ENCODE results near the gene EXOC4. TPM values are rescaled to one million over a fixed set of nuclear protein-coding genes. Genes with fewer than 3 reads are reported as not detected.

Gene EXOC4
- total RNA-seq, 1 experiment from 2014 or later = 111 TPM

- DNase-seq = no peak
- H3K27ac ChIP-seq (ENCODE audit: low read length) = no peak overlapping the region
- no peak overlapping the region for H2AFZ ChIP-seq (ENCODE audit: low read length)
- H3K36me3 ChIP-seq (ENCODE audit: insufficient read depth, low read length) = no peaks in the 10 kb centered on the region
- H4K20me1 ChIP-seq (ENCODE audit: insufficient read depth, low read depth, low read length) = no peaks in the 10 kb centered on the region; the same call in 1 of the 2 replicates
- no peak overlapping the region for H3K9ac ChIP-seq (ENCODE audit: low read length)
- no peaks in the 10 kb centered on the region for H3K9me3 ChIP-seq (ENCODE audit: low read length)
- H3K4me1 ChIP-seq (ENCODE audit: low read length) = no peaks in the 10 kb centered on the region
- H3K4me2 ChIP-seq (ENCODE audit: low read depth, low read length, poor library complexity, severe bottlenecking) = no peak overlapping the region
- H3K27me3 ChIP-seq (ENCODE audit: low read length) = no peaks in the 10 kb centered on the region
- no peaks in the 10 kb centered on the region for H3K9me2 ChIP-seq (replicated peaks; ENCODE audit: insufficient read depth, low read length)
- H3K79me2 ChIP-seq (ENCODE audit: low read length) = no peaks in the 10 kb centered on the region
- no peak overlapping the region for H3K4me3 ChIP-seq (ENCODE audit: low read length)
Observed at GRCh38 chr7:133751079-133751478, 498.2 kb downstream of the EXOC4 start.

- H3K4me3 ChIP-seq (ENCODE audit: low read length) = no peak overlapping the region
- no peaks in the 10 kb centered on the region for H3K9me3 ChIP-seq (ENCODE audit: low read length)
- no peaks in the 10 kb centered on the region for H3K79me2 ChIP-seq (ENCODE audit: low read length)
- H3K27ac ChIP-seq (ENCODE audit: low read length) = no peak overlapping the region
- no peaks in the 10 kb centered on the region for H3K27me3 ChIP-seq (ENCODE audit: low read length)
- no peak overlapping the region for H3K4me2 ChIP-seq (ENCODE audit: low read depth, low read length, poor library complexity, severe bottlenecking)
- no peaks in the 10 kb centered on the region for H3K4me1 ChIP-seq (ENCODE audit: low read length)
- H3K9ac ChIP-seq (ENCODE audit: low read length) = no peak overlapping the region
- no peak for DNase-seq
- no peaks in the 10 kb centered on the region; the same call in 1 of the 2 replicates for H4K20me1 ChIP-seq (ENCODE audit: insufficient read depth, low read depth, low read length)
- H3K36me3 ChIP-seq (ENCODE audit: insufficient read depth, low read length) = no peaks in the 10 kb centered on the region
- H2AFZ ChIP-seq (ENCODE audit: low read length) = no peak overlapping the region
- H3K9me2 ChIP-seq (replicated peaks; ENCODE audit: insufficient read depth, low read length) = no peaks in the 10 kb centered on the region
Observed at GRCh38 chr7:133753513-133753912, 500.6 kb downstream of the EXOC4 start.

- no peak overlapping the region for H3K4me3 ChIP-seq (ENCODE audit: low read length)
- no peak overlapping the region for H3K4me2 ChIP-seq (ENCODE audit: low read depth, low read length, poor library complexity, severe bottlenecking)
- H3K79me2 ChIP-seq (ENCODE audit: low read length) = no peaks in the 10 kb centered on the region
- no peak for DNase-seq
- no peaks in the 10 kb centered on the region for H3K9me2 ChIP-seq (replicated peaks; ENCODE audit: insufficient read depth, low read length)
- no peaks in the 10 kb centered on the region for H3K27me3 ChIP-seq (ENCODE audit: low read length)
- H3K27ac ChIP-seq (ENCODE audit: low read length) = no peak overlapping the region
- H3K36me3 ChIP-seq (ENCODE audit: insufficient read depth, low read length) = no peaks in the 10 kb centered on the region
- no peaks in the 10 kb centered on the region for H3K9me3 ChIP-seq (ENCODE audit: low read length)
- no peaks in the 10 kb centered on the region for H3K4me1 ChIP-seq (ENCODE audit: low read length)
- no peak overlapping the region for H3K9ac ChIP-seq (ENCODE audit: low read length)
- no peaks in the 10 kb centered on the region; the same call in 1 of the 2 replicates for H4K20me1 ChIP-seq (ENCODE audit: insufficient read depth, low read depth, low read length)
- H2AFZ ChIP-seq (ENCODE audit: low read length) = no peak overlapping the region
Observed at GRCh38 chr7:133754708-133755107, 501.8 kb downstream of the EXOC4 start.

- Histone ChIP-seq H3K4me2 (ENCODE audit: low read depth, low read length, poor library complexity, severe bottlenecking) (no peak overlapping the region), H4K20me1 (ENCODE audit: insufficient read depth, low read depth, low read length) (no peaks in the 10 kb centered on the region; the same call in 1 of the 2 replicates), H3K79me2 (ENCODE audit: low read length) (no peaks in the 10 kb centered on the region), H3K9me3 (ENCODE audit: low read length) (no peaks in the 10 kb centered on the region), H2AFZ (ENCODE audit: low read length) (no peak overlapping the region), H3K4me3 (ENCODE audit: low read length) (no peak overlapping the region), H3K9me2 (replicated peaks; ENCODE audit: insufficient read depth, low read length) (no peaks in the 10 kb centered on the region), H3K27ac (ENCODE audit: low read length) (no peak overlapping the region), H3K27me3 (ENCODE audit: low read length) (no peaks in the 10 kb centered on the region), H3K9ac (ENCODE audit: low read length) (no peak overlapping the region), H3K4me1 (ENCODE audit: low read length) (no peaks in the 10 kb centered on the region), H3K36me3 (ENCODE audit: insufficient read depth, low read length) (no peaks in the 10 kb centered on the region)
- no peak for DNase-seq
Observed at GRCh38 chr7:133755901-133756300, 503.0 kb downstream of the EXOC4 start.

GRCh38 chr7:133761443-133761842, 508.6 kb downstream of the EXOC4 start:
- Histone ChIP-seq H2AFZ (ENCODE audit: low read length) (no peak overlapping the region), H3K36me3 (ENCODE audit: insufficient read depth, low read length) (no peaks in the 10 kb centered on the region), H3K4me2 (ENCODE audit: low read depth, low read length, poor library complexity, severe bottlenecking) (no peak overlapping the region), H3K27ac (ENCODE audit: low read length) (no peak overlapping the region), H3K27me3 (ENCODE audit: low read length) (no peaks in the 10 kb centered on the region), H3K4me3 (ENCODE audit: low read length) (no peak overlapping the region), H3K9ac (ENCODE audit: low read length) (no peak overlapping the region), H3K9me2 (replicated peaks; ENCODE audit: insufficient read depth, low read length) (no peaks in the 10 kb centered on the region), H3K79me2 (ENCODE audit: low read length) (no peaks in the 10 kb centered on the region), H3K9me3 (ENCODE audit: low read length) (no peaks in the 10 kb centered on the region), H3K4me1 (ENCODE audit: low read length) (peaks cover under 1% of the 10 kb centered on the region), H4K20me1 (ENCODE audit: insufficient read depth, low read depth, low read length) (no peaks in the 10 kb centered on the region)
- no peak for DNase-seq

GRCh38 chr7:133763076-133763640, 510.3 kb downstream of the EXOC4 start:
- Histone ChIP-seq H3K4me1 (ENCODE audit: low read length) (peaks cover 7% of the 10 kb centered on the region), H3K9ac (ENCODE audit: low read length) (no peak overlapping the region), H3K27ac (ENCODE audit: low read length) (no peak overlapping the region), H3K4me3 (ENCODE audit: low read length) (no peak overlapping the region), H3K36me3 (ENCODE audit: insufficient read depth, low read length) (no peaks in the 10 kb centered on the region), H3K4me2 (ENCODE audit: low read depth, low read length, poor library complexity, severe bottlenecking) (no peak overlapping the region), H3K27me3 (ENCODE audit: low read length) (no peaks in the 10 kb centered on the region), H4K20me1 (ENCODE audit: insufficient read depth, low read depth, low read length) (no peaks in the 10 kb centered on the region), H2AFZ (ENCODE audit: low read length) (no peak overlapping the region), H3K9me2 (replicated peaks; ENCODE audit: insufficient read depth, low read length) (no peaks in the 10 kb centered on the region), H3K79me2 (ENCODE audit: low read length) (no peaks in the 10 kb centered on the region), H3K9me3 (ENCODE audit: low read length) (no peaks in the 10 kb centered on the region)
- no peak for DNase-seq

DNA sequence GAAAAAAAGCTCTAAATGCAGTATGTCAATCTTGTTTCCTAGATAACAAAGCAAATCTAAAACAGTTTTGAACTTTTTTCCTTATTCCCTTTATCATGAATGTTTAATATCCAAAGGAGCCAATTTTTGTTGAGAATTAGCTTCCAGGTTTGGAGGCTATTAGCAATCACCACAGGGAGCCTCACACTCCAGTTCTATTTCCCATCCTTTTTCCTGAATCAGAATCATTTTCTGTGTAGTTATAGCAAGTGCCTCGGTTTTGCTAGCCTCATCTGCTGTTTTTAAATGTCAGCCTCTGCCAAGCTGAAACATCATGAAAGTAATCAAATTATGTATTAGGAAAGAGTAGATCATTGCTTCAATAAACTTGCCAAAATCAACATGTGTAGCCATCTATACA, 516.8 kb downstream of the EXOC4 start:
- no peak overlapping the region for H3K9ac ChIP-seq (ENCODE audit: low read length)

DNA sequence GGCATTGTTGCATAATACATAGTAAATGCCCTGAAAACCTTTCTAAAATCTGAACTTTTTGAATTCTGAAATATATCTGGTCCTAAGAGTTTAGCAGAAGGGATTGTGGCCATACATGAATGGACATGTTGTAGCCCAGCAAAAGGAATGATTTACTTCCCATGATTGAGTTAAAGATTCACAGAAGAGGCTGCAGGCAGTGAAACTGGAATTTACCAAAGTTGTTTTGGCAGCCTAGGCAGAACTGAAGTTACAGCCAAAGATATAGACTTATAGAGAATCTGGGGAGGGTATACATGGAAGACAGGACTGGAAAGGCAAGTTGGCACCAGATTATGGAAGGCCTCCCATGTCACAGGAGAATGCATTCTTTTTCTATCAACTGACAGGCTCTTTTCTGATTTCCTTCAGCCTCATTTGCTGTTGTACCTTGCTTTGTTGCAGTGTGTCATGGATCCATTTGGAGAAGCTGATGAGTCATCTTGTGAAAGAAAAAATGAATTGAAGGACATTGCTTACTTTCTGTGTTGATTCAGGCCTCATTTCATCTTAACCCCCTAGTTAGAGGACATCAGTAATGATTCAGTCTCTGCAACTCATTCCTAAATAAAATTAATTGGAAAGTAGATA, 518.1 kb downstream of the EXOC4 start:
- Histone ChIP-seq H3K4me3 (ENCODE audit: low read length) (no peak overlapping the region), H3K4me2 (ENCODE audit: low read depth, low read length, poor library complexity, severe bottlenecking) (no peak overlapping the region), H3K9ac (ENCODE audit: low read length) (no peak overlapping the region), H3K36me3 (ENCODE audit: insufficient read depth, low read length) (no peaks in the 10 kb centered on the region), H3K27ac (ENCODE audit: low read length) (no peak overlapping the region), H3K79me2 (ENCODE audit: low read length) (no peaks in the 10 kb centered on the region), H3K9me3 (ENCODE audit: low read length) (no peaks in the 10 kb centered on the region), H3K27me3 (ENCODE audit: low read length) (no peaks in the 10 kb centered on the region), H4K20me1 (ENCODE audit: insufficient read depth, low read depth, low read length) (no peaks in the 10 kb centered on the region), H3K9me2 (replicated peaks; ENCODE audit: insufficient read depth, low read length) (no peaks in the 10 kb centered on the region), H3K4me1 (ENCODE audit: low read length) (peaks cover 7% of the 10 kb centered on the region), H2AFZ (ENCODE audit: low read length) (no peak overlapping the region)
- DNase-seq = no peak

More for the DNA sequence above, 516.8 kb downstream of the EXOC4 start:
- H4K20me1 ChIP-seq (ENCODE audit: insufficient read depth, low read depth, low read length) = no peaks in the 10 kb centered on the region
- H3K27me3 ChIP-seq (ENCODE audit: low read length) = no peaks in the 10 kb centered on the region
- H3K27ac ChIP-seq (ENCODE audit: low read length) = no peak overlapping the region
- no peak overlapping the region for H2AFZ ChIP-seq (ENCODE audit: low read length)
- no peak overlapping the region for H3K4me3 ChIP-seq (ENCODE audit: low read length)
- H3K9me3 ChIP-seq (ENCODE audit: low read length) = no peaks in the 10 kb centered on the region
- H3K79me2 ChIP-seq (ENCODE audit: low read length) = no peaks in the 10 kb centered on the region
- DNase-seq = no peak
- no peaks in the 10 kb centered on the region for H3K9me2 ChIP-seq (replicated peaks; ENCODE audit: insufficient read depth, low read length)
- H3K4me2 ChIP-seq (ENCODE audit: low read depth, low read length, poor library complexity, severe bottlenecking) = no peak overlapping the region
- no peaks in the 10 kb centered on the region for H3K36me3 ChIP-seq (ENCODE audit: insufficient read depth, low read length)
- H3K4me1 ChIP-seq (ENCODE audit: low read length) = peaks cover 7% of the 10 kb centered on the region

All from Karpas-422 (cell line).